Measurements from ENCODE around the gene SSR4.

SSR4 gene

DNA sequence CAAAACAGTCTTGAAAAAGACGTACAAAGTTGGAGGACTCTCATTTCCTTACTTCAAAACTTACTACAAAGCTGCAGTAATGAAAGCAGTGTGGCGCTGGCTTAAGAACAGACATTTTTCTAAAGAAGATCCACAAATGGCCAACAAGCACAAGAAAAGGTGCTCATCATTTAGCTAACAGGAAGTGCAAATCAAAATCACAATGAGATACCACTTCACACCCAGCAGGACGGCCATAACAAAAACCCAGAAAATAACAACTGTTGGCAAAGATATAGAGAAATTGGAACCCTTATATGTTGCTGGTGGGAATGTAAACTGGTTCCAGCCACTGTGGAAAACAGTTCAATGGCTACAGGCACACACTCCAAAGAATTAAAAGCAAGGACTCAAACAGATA lies 32.5 kb downstream of the SSR4 start:
- no peak for TF ChIP-seq TAF1 (IDR thresholded peaks at IDR 0.05; ENCODE audit: low read depth, low read length)
- no peak for TF ChIP-seq POLR2A (IDR thresholded peaks at IDR 0.05; ENCODE audit: low read depth, low read length)
- no peak for TF ChIP-seq SPI1 (IDR thresholded peaks at IDR 0.05; ENCODE audit: low read depth, low read length)
- no peak for TF ChIP-seq PAX5 (IDR thresholded peaks at IDR 0.05; ENCODE audit: insufficient read depth, low read length, severe bottlenecking)
- no peak for TF ChIP-seq POU2F2 (IDR thresholded peaks at IDR 0.05; ENCODE audit: low read depth, low read length)
- TF ChIP-seq POLR2AphosphoS5 (IDR thresholded peaks at IDR 0.05; ENCODE audit: low read depth, low read length) = no peak
- DNase-seq (ENCODE audit: insufficient read length, low spot score) = no peak
- no peak for FAIRE-seq

- no peak for FAIRE-seq
- no peak for DNase-seq (ENCODE audit: insufficient read length, low spot score)
- no peak for TF ChIP-seq POU2F2 (IDR thresholded peaks at IDR 0.05; ENCODE audit: low read depth, low read length)
- no peak for TF ChIP-seq POLR2A (IDR thresholded peaks at IDR 0.05; ENCODE audit: low read depth, low read length)
- no peak for TF ChIP-seq POLR2AphosphoS5 (IDR thresholded peaks at IDR 0.05; ENCODE audit: low read depth, low read length)
- TF ChIP-seq TAF1 (IDR thresholded peaks at IDR 0.05; ENCODE audit: low read depth, low read length) = no peak
- TF ChIP-seq PAX5 (IDR thresholded peaks at IDR 0.05; ENCODE audit: insufficient read depth, low read length, severe bottlenecking) = no peak
- no peak for TF ChIP-seq SPI1 (IDR thresholded peaks at IDR 0.05; ENCODE audit: low read depth, low read length)
These were observed 33.4 kb downstream of the SSR4 start for GRCh38 chrX:153827903-153828302.

GRCh38 chrX:153828308-153828707 lies 33.8 kb downstream of the SSR4 start:
- TF ChIP-seq TAF1 (IDR thresholded peaks at IDR 0.05; ENCODE audit: low read depth, low read length) (no peak), PAX5 (IDR thresholded peaks at IDR 0.05; ENCODE audit: insufficient read depth, low read length, severe bottlenecking) (no peak), POLR2A (IDR thresholded peaks at IDR 0.05; ENCODE audit: low read depth, low read length) (no peak), SPI1 (IDR thresholded peaks at IDR 0.05; ENCODE audit: low read depth, low read length) (no peak), POLR2AphosphoS5 (IDR thresholded peaks at IDR 0.05; ENCODE audit: low read depth, low read length) (no peak), POU2F2 (IDR thresholded peaks at IDR 0.05; ENCODE audit: low read depth, low read length) (no peak)
- FAIRE-seq (no peak), DNase-seq (ENCODE audit: insufficient read length, low spot score) (no peak)

GRCh38 chrX:153828723-153829548 lies 34.5 kb downstream of the SSR4 start:
- TF ChIP-seq POLR2AphosphoS5 (IDR thresholded peaks at IDR 0.05; ENCODE audit: low read depth, low read length) = no peak
- TF ChIP-seq POLR2A (IDR thresholded peaks at IDR 0.05; ENCODE audit: low read depth, low read length) = no peak
- no peak for TF ChIP-seq POU2F2 (IDR thresholded peaks at IDR 0.05; ENCODE audit: low read depth, low read length)
- no peak for TF ChIP-seq PAX5 (IDR thresholded peaks at IDR 0.05; ENCODE audit: insufficient read depth, low read length, severe bottlenecking)

GRCh38 chrX:153829549-153829798 lies 35.0 kb downstream of the SSR4 start:
- no peak for DNase-seq (ENCODE audit: insufficient read length, low spot score)
- TF ChIP-seq SPI1 (IDR thresholded peaks at IDR 0.05; ENCODE audit: low read depth, low read length) (no peak), POU2F2 (IDR thresholded peaks at IDR 0.05; ENCODE audit: low read depth, low read length) (no peak)
- no peak for FAIRE-seq

More at GRCh38 chrX:153828723-153829548, 34.5 kb downstream of the SSR4 start:
- no peak for DNase-seq (ENCODE audit: insufficient read length, low spot score)
- no peak for FAIRE-seq

- FAIRE-seq (no peak), DNase-seq (ENCODE audit: insufficient read length, low spot score) (no peak)
- TF ChIP-seq POU2F2 (IDR thresholded peaks at IDR 0.05; ENCODE audit: low read depth, low read length) (no peak), PAX5 (IDR thresholded peaks at IDR 0.05; ENCODE audit: insufficient read depth, low read length, severe bottlenecking) (no peak), TAF1 (IDR thresholded peaks at IDR 0.05; ENCODE audit: low read depth, low read length) (no peak), POLR2A (IDR thresholded peaks at IDR 0.05; ENCODE audit: low read depth, low read length) (no peak), POLR2AphosphoS5 (IDR thresholded peaks at IDR 0.05; ENCODE audit: low read depth, low read length) (no peak)
These were observed 35.6 kb downstream of the SSR4 start, which contains the start of gene PDZD4 for GRCh38 chrX:153829799-153830639. Gene PDZD4 (minus strand): TSS chrX:153830544. CDS start chrX:153830298, 246 bp downstream.

DNA sequence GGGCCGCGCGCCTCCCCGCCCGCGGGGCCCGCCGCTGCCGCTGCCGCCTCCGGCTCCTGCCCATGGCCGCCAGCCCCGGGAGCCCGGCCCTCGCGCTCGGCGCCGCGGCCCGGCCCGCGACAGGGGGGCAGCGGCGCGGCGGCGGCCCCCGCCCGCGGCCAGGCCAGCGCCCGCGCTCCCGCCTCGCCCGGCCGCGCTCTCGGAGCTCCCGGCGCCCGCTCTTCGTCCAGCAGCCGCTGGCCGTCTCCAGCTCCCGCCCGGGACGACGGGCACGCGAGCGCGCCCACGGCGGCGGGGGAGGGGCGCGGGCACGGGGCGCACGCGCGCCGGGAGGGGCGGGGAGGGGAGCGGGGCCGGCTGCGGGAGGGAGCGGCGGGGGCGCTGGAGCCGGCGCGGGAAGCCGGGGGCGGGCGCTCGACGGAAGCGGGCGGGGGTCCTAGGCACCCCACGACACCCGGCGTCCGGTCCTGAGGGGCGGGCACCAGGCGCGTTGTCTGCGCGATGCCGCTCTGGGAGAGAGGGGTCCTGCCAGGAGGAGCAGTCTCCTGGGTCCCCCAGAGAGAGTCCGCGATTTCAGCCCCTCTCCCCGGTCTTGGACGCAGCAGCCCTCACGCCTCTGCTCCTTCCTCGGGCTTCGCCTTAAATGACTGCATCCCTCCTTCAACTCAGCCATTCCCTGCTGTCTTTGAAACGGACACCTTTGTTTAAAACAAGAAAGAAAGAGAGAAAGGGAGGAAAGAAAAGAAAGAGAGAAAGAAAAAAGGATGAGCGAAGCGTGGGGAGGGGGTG lies 36.4 kb downstream of the SSR4 start:
- FAIRE-seq = no peak
- DNase-seq (ENCODE audit: insufficient read length, low spot score) = no peak
- TF ChIP-seq PAX5 (IDR thresholded peaks at IDR 0.05; ENCODE audit: insufficient read depth, low read length, severe bottlenecking) = no peak

DNA sequence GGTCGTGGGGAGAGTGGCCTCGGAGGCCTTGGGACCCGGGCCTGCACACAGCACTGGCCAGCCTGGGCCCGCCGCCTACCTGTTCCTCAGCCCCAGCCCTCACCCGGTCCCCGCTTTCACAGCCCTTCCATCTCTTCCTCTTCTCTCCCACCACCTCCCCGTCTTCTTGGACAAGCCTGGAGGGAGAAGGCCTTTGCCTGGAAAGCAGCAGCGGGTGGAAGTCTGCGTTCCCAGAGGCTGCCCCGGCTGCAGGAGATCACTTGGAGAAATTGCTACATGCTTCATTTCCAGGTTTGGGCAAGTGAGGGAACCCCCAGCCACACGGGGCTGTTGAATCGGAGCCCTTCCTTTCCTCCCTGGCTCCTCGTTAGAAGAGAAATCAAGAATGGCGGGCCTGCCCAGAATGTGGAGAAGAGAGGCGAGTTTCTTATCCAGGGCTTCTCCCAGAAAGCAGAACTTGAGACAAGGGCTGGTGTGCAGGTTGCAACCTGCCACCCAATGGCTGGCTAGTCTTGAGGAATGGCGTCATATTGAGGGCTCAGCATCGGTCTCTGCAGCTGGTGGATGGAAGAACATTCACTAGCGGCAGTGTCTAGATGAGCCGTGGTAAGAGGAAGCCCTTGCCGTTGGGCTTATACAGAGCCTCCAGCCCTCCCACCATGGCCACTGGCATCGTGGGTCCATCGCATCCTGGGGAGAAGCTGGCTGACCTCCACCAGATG lies 37.1 kb downstream of the SSR4 start:
- FAIRE-seq (peak; percentile 20), DNase-seq (ENCODE audit: insufficient read length, low spot score) (no peak)
- TF ChIP-seq POU2F2 (IDR thresholded peaks at IDR 0.05; ENCODE audit: low read depth, low read length) = no peak
- TF ChIP-seq POLR2A (IDR thresholded peaks at IDR 0.05; ENCODE audit: low read depth, low read length) = no peak
- TF ChIP-seq POLR2AphosphoS5 (IDR thresholded peaks at IDR 0.05; ENCODE audit: low read depth, low read length) = no peak

DNA sequence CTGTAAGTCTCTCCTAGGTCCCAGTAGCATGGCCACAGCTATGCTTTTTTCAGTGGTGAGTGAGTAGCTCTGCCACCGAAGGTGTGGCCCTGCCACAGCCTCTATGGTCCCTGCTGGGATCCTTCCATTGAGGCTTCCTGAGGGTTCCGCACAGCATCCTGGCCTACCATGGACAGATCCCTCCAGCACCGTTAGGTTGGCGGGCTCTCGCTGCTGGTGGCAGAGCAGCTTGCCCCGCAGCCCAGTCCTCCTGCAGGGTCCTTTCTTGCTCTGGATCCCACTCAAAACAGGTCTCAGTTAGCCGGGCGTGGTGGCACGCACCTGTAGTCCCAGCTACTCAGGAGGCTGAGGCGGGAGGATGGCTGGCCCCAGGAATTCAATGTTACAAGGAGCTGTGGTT lies 38.3 kb downstream of the SSR4 start:
- no peak for FAIRE-seq
- no peak for DNase-seq (ENCODE audit: insufficient read length, low spot score)
- TF ChIP-seq SPI1 (IDR thresholded peaks at IDR 0.05; ENCODE audit: low read depth, low read length) (no peak), POLR2A (IDR thresholded peaks at IDR 0.05; ENCODE audit: low read depth, low read length) (no peak), POU2F2 (IDR thresholded peaks at IDR 0.05; ENCODE audit: low read depth, low read length) (no peak), PAX5 (IDR thresholded peaks at IDR 0.05; ENCODE audit: insufficient read depth, low read length, severe bottlenecking) (no peak), TAF1 (IDR thresholded peaks at IDR 0.05; ENCODE audit: low read depth, low read length) (no peak), POLR2AphosphoS5 (IDR thresholded peaks at IDR 0.05; ENCODE audit: low read depth, low read length) (no peak)

Measured in GM12891 (cell line).